ENCODE measurements around the gene AGBL4.

DNA sequence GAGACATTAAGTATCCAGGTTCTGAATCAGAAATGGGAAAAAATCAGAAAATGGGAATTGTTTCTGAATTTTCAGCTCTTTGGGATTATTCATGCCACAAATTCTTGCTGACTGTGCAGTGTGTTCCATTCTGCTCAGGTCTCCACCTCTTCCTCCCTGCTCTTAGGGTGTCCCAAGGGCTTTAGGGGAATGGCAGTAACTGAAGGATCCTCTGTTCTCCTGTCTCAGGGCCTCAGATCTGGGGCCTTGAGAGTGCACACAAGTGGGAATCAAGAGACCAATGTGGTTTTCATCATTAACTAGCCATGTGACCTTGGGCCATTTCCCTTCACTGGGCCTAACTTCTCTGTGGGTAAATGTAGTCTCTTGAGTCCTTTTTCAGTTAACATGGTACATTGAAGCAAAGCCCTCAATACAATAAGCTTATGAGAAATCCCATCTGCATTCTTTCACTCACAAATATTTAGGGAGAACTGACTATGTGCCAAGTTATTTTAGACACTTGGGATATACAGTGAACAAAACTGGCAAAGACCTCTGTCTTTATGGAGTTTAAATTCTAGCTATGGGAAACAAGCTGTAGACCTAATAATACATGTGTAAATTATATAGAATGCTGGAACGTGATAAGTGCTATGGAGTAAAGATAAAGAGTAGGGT lies 1476.1 kb downstream of the AGBL4 start:
- TF ChIP-seq ZFX (IDR thresholded peaks at IDR 0.05; ENCODE audit: borderline replicate concordance), result no peak
- TF ChIP-seq, protein P1, sequence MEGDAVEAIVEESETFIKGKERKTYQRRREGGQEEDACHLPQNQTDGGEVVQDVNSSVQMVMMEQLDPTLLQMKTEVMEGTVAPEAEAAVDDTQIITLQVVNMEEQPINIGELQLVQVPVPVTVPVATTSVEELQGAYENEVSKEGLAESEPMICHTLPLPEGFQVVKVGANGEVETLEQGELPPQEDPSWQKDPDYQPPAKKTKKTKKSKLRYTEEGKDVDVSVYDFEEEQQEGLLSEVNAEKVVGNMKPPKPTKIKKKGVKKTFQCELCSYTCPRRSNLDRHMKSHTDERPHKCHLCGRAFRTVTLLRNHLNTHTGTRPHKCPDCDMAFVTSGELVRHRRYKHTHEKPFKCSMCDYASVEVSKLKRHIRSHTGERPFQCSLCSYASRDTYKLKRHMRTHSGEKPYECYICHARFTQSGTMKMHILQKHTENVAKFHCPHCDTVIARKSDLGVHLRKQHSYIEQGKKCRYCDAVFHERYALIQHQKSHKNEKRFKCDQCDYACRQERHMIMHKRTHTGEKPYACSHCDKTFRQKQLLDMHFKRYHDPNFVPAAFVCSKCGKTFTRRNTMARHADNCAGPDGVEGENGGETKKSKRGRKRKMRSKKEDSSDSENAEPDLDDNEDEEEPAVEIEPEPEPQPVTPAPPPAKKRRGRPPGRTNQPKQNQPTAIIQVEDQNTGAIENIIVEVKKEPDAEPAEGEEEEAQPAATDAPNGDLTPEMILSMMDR (IDR thresholded peaks at IDR 0.05), result no peak

All from 22Rv1 (cell line).